Measurements from ENCODE around the gene DNAH14.

- TF ChIP-seq NKRF (conservative IDR thresholded peaks at IDR 0.05), result no peak
- TF ChIP-seq SREBF1 (IDR thresholded peaks at IDR 0.05; ENCODE audit: low read length), result no peak
- TF ChIP-seq ETV6 (conservative IDR thresholded peaks at IDR 0.05 in 1 of 2, IDR thresholded peaks at IDR 0.05 in 1 of 2; ENCODE audit: borderline replicate concordance in 1 of 2, low read depth in 1 of 2), result no peak
- no peak for TF ChIP-seq POLR2A (IDR thresholded peaks at IDR 0.05; ENCODE audit: low read depth, low read length)
- TF ChIP-seq POLR2AphosphoS5 (IDR thresholded peaks at IDR 0.05; ENCODE audit: low read length), result no peak
- TF ChIP-seq MXI1 (IDR thresholded peaks at IDR 0.05; ENCODE audit: low read depth, low read length), result no peak
- no peak for TF ChIP-seq ELK1 (IDR thresholded peaks at IDR 0.05; ENCODE audit: low read depth, low read length)
- TF ChIP-seq MYC (IDR thresholded peaks at IDR 0.05; ENCODE audit: insufficient read depth, insufficient read length, insufficient replicate concordance, low read length, severe bottlenecking), result no peak
- no peak for TF ChIP-seq BCL11A (IDR thresholded peaks at IDR 0.05; ENCODE audit: low read depth, low read length)
- no peak for TF ChIP-seq REST (IDR thresholded peaks at IDR 0.05; ENCODE audit: low read depth, low read length)
- no peak for TF ChIP-seq CTCF (IDR thresholded peaks at IDR 0.05 in 2 of 3, conservative IDR thresholded peaks at IDR 0.05 in 1 of 3; ENCODE audit: control insufficient read depth in 2 of 3, extremely low read depth in 1 of 3, insufficient read depth in 1 of 3, low read depth in 3 of 3, low read length in 3 of 3)
- no peak for TF ChIP-seq EZH2 (IDR thresholded peaks at IDR 0.05; ENCODE audit: borderline replicate concordance, control insufficient read depth, low read depth, low read length)
Measured at GRCh38 chr1:224995602-224996001, 66.1 kb downstream of the DNAH14 start.

Data from GM12878 (cell line).